Urinary bladder (tissue), 2 donors: ENCODE data around the gene ZNF493. TPM values are rescaled to one million over a fixed set of nuclear protein-coding genes. Genes with fewer than 3 reads are reported as not detected.

Experiments used
- polyA plus RNA-seq: library from polyadenylated mRNA; stranded (reverse); fragments of 200-250 nt; gene quantifications from one replicate; pipeline ENCODE4 v1.2.3, GENCODE V29; 2013
- total RNA-seq: library from RNA; depleted of rRNA; stranded (reverse); fragments of >200 nt; gene quantifications from one replicate; pipeline ENCODE4 v1.2.3, GENCODE V29; 2014
- donor health status: healthy.

ZNF493 gene
- total and polyA plus RNA-seq, 2 donors, result 5.6 to 72.2 TPM

Other genes starting within 250 kb of the ZNF493 start
- gene ZNF708, start 67.7 kb upstream of the ZNF493 start, total RNA-seq, result 37.9 TPM
- gene ZNF708, start 67.7 kb upstream of the ZNF493 start, polyA plus RNA-seq, result 3.7 TPM
- 18.7 TPM for gene ZNF738, start 38.1 kb upstream of the ZNF493 start, total RNA-seq
- 5.2 TPM for gene ZNF738, start 38.1 kb upstream of the ZNF493 start, polyA plus RNA-seq
- 21.9 TPM for gene ZNF429, start 108.5 kb downstream of the ZNF493 start, total RNA-seq
- gene ZNF429, start 108.5 kb downstream of the ZNF493 start, polyA plus RNA-seq, result 10.4 TPM